ENCODE results near the gene NUS1.

DNA sequence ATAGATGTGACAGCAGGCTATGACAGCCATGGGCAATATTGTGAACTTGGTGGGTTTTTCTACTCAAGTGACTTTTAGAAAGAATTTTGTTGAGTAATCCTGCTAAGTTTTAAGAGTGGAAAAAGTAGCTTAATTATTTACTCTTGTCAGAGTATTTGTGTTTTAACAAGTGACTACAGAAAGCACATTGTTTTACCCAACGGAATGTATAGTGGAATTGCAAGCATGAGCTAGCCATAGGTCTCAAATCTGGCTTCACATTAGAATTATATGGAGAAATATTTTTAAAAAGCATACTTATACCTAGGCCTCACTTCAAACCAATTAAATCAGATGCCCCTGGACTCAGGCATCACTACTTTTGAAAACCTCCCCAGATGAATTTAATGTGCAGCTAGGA lies 37.5 kb upstream of the NUS1 start:
- TF ChIP-seq TAF1 (IDR thresholded peaks at IDR 0.05; ENCODE audit: low read depth, low read length) (no peak), POLR2A (IDR thresholded peaks at IDR 0.05; ENCODE audit: low read depth, low read length) (no peak), SPI1 (IDR thresholded peaks at IDR 0.05; ENCODE audit: low read depth, low read length) (no peak), POLR2AphosphoS5 (IDR thresholded peaks at IDR 0.05; ENCODE audit: low read depth, low read length) (no peak), PAX5 (IDR thresholded peaks at IDR 0.05; ENCODE audit: insufficient read depth, low read length, severe bottlenecking) (no peak)
